ENCODE data around the gene AKT3. TPM values are rescaled to one million over a fixed set of nuclear protein-coding genes. Genes with fewer than 3 reads are reported as not detected.

AKT3 gene
- total RNA-seq, 4 donors from 2014 or later = 3.8 to 31.7 (median 8.6) TPM

DNA sequence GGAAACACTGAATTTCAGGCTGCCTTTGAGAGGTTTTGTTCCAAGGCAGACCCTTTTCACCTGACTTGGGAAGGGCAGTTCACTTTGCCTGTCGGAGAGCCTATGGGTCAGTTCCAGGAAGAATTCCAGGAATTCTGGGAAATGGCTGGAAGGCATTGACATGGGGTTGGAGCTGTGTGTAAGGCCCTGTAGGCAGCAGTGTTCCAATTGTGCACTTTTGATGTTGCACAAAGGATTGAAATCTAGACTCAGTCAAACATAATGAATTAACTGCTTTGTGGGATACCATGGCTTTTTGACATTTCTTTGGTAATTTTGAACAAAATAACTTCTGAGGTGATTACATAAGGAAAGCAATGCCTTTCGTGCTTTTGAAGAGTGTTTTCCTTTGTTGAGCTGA is 409.6 kb downstream of the AKT3 start:
- TF ChIP-seq POLR2AphosphoS5 (IDR thresholded peaks at IDR 0.05) (no peak), EP300 (IDR thresholded peaks at IDR 0.05) (no peak), POLR2A (IDR thresholded peaks at IDR 0.05) (no peak)
- TF ChIP-seq, protein P1, sequence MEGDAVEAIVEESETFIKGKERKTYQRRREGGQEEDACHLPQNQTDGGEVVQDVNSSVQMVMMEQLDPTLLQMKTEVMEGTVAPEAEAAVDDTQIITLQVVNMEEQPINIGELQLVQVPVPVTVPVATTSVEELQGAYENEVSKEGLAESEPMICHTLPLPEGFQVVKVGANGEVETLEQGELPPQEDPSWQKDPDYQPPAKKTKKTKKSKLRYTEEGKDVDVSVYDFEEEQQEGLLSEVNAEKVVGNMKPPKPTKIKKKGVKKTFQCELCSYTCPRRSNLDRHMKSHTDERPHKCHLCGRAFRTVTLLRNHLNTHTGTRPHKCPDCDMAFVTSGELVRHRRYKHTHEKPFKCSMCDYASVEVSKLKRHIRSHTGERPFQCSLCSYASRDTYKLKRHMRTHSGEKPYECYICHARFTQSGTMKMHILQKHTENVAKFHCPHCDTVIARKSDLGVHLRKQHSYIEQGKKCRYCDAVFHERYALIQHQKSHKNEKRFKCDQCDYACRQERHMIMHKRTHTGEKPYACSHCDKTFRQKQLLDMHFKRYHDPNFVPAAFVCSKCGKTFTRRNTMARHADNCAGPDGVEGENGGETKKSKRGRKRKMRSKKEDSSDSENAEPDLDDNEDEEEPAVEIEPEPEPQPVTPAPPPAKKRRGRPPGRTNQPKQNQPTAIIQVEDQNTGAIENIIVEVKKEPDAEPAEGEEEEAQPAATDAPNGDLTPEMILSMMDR (IDR thresholded peaks at IDR 0.05) = no peak
- no peak for DNase-seq (ENCODE audit: low spot score in 2 of 2)
- H3K36me3 ChIP-seq = peaks cover 3% of the 10 kb centered on the region
- H3K4me1 ChIP-seq = no peaks in the 10 kb centered on the region
- H3K9me3 ChIP-seq = no peaks in the 10 kb centered on the region
- H3K4me3 ChIP-seq = no peak overlapping the region
- 86% methylated on average over 2 of the region's 2 CpGs for WGBS
- no peak overlapping the region for H3K27ac ChIP-seq
- H3K27me3 ChIP-seq = no peaks in the 10 kb centered on the region

DNA sequence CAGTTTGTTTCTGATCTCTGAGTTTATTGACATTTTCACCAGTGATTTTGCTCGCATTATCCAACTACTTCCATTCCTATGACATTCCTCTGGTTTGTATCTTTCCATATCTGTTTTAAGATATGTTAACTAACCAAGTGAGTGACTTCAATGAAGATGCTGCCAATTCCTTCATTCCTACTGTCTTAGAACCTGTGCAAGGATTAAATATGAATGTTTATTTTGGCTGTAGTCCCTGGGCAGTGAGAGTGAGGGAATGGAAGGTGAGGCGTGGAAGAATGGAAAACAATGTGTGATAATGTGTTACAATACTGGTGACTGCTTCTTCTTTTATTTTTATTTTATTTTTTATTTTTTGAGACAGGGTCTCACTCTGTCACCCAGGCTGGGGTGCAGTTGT is 411.2 kb downstream of the AKT3 start:
- no peak overlapping the region for H3K4me3 ChIP-seq
- no peak for TF ChIP-seq EP300 (IDR thresholded peaks at IDR 0.05)
- no peak for TF ChIP-seq POLR2A (IDR thresholded peaks at IDR 0.05)
- TF ChIP-seq POLR2AphosphoS5 (IDR thresholded peaks at IDR 0.05) = no peak
- TF ChIP-seq, protein P1 (IDR thresholded peaks at IDR 0.05) = no peak
- DNase-seq (ENCODE audit: low spot score in 2 of 2) = no peak
- no peaks in the 10 kb centered on the region for H3K4me1 ChIP-seq
- peaks cover 3% of the 10 kb centered on the region for H3K36me3 ChIP-seq
- no peaks in the 10 kb centered on the region for H3K27me3 ChIP-seq
- no peak overlapping the region for H3K27ac ChIP-seq
- WGBS = 85% methylated on average over 2 of the region's 2 CpGs
- no peaks in the 10 kb centered on the region for H3K9me3 ChIP-seq

Other genes with a start within 250 kb of the AKT3 start
- gene ZBTB18, start 201.0 kb upstream of the AKT3 start, total RNA-seq = 10 to 100 TPM in 3 of 4 donors, 1 to 10 TPM in 1; 6.7 to 14.7 (median 11.8) TPM

Measured in suprapubic skin (tissue), 4 donors.